HG03520 (cell line): ENCODE results near the gene WDFY2.

Source experiments
- ATAC-seq: cut with Tn5 transposase; IDR thresholded peaks from one replicate; pipeline ENCODE4 v1.9.1; 2021; ENCODE audit warnings: mild to moderate bottlenecking, moderate library complexity; ENCODE audit not compliant: unreplicated experiment

The WDFY2 gene

DNA sequence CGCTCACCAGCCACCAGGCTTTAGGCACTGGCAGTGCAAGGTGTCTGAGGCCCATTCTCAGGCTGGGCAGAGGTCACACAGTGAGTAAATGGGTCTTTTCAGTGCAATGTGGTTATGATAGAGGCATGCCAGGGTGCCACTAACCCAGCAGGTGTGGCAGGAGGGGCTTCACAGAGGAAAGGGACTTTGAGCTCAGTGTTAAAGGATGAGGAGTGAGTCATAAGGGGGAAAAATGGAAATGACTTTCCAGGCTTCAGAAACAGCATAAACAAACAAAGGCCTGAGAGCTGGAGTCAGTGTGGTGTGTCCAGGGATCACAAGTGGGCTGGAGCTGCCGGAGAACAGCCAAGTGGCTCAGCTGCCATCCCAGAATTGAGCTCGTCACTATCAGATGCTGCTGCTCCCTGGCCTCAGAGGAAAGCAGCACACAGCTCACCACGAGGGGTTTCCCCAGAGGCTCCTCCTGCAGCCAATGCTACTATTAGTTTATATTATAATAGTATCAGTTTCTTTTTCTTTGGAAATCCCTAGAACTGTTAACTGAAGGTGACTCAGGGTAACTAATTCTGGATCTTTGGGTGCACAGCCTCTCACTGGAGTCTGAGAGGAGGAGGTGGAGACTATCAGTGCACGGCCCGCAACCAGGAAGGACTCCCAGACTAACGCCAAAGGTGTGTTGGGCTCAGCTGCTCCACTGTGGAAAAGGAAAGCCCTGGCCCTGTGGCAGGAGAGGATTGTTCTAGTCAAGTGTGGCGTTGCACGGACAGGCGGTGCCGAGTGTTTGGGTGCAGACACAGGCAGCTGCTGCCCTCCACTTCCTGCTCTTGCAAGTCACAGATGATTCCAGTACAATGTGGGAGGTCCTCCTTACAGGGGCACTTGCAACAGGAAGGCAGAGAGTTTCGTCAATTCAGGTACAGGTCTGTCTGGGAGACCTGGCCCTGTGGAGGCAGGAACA is 180.2 kb downstream of the WDFY2 start:
- peak; percentile 84 for ATAC-seq

- no peak for ATAC-seq
These were observed 180.9 kb downstream of the WDFY2 start for GRCh38 chr13:51765142-51765515.

- no peak for ATAC-seq
These were observed 182.8 kb downstream of the WDFY2 start for GRCh38 chr13:51767100-51767499.

DNA sequence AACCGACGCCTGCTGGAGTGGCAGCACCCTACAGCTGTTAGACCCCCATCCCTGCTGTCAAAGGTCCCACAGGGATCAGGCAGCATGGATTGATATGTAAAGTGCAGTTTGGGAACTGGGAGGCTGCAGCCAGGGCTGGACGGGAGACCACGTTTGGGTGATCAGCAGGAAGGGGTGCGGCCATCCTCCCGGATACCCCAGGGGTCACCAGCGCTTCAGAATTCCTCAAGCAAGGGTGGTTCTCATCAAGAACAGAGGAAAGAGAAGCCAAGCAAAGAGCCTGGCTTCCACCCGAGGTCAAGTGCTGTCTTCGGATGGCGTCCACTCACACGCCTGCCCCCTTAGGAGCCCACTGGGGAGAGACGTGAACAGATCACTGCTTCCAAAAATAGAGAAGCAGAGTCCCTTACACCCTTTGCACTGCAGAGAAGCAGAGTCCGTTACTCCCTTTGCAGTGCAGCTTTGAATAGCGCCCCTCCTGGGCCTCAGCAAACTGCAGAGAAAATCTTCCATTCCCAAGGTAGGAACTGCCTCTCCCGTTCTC is 184.2 kb downstream of the WDFY2 start:
- no peak for ATAC-seq

DNA sequence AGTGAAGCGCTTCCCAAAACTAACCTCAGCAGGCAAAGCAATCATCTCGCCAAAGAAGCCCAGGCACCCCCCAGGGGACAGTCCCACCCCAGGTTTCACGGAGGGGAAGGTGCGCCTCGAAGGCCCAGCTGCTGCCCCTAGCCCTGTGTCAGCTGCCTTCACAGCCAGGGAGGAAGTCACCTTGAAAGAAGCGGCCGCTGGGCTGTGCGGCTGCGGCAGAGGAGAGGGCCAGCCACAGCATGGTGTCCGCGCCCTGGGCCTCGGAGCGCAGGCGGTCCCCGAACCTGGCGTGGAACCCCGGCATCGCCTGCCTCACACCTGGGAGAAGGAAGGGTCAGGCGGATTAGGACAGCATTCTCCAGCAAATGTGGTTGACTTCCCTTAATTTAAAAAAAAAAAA is 184.7 kb downstream of the WDFY2 start:
- ATAC-seq, result no peak

GRCh38 chr13:51769455-51770127 is 185.3 kb downstream of the WDFY2 start:
- no peak for ATAC-seq

- no peak for ATAC-seq
These were observed 185.9 kb downstream of the WDFY2 start for GRCh38 chr13:51770160-51770559.

DNA sequence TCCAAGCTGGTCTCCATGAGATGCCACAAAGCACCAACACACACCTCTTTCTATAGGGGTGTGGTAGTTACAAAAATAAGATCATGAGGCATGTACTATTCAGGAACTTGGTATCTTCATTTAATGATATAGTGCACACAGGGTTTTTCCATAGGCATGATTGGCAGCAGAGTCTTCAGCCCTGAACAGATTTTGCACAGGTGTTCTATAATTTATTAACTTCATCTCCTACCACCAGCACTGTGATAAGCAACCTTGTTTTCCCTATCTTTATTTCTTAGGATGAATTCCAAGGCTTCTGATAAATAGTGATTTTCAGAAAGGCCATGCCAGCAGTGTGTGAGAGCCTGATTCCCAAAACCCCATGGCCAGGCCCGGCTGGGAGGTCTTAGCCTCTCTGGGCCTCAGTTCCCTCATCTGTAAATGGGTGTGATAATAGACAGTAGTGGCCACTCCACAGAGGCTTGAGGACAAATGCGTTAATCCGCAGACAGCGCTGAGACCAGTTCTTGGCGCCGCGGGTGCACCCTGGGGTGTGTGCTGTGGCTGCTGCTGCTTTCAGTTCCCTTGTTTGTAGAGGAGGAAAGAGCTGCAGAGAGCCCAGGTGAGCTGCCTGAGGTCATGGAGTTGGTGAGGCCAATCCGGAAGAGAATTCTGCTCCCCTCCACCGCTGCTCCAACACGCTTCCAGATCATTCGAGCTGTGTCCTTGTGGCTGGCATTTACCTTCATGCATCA is 186.6 kb downstream of the WDFY2 start:
- no peak for ATAC-seq

DNA sequence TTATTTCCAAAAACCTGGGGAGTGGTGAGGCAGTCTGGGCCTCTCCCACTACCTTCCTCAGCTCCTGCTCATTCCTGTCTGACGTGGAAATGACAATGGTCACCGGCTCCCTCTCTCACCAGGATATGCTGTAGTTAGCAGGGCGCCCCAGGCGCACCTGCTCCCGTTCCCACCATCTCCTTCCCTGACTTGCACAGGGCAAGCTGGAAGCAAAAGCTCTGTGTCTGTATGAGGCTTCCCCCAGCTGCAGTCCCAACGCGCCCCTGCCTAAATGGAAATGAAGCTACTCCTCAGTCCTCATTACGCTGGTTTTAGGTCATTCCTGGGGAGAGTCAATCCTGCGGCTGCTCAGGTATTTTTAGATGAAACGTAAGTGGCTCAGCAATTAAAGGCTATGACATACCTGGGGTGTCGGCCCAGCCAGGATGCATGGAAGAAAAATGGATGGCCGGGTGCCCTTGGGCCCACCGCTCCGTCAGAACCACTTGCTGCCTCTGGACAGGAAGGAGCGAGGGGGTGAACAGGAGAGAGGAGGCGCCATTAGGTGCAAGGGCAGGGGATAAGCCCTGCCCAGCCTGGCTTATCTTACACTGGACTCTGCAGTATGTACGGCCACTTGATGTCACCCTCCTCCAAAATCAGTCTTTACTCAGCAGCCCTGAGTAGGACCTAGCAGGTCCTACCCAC is 187.3 kb downstream of the WDFY2 start:
- ATAC-seq, result no peak

DNA sequence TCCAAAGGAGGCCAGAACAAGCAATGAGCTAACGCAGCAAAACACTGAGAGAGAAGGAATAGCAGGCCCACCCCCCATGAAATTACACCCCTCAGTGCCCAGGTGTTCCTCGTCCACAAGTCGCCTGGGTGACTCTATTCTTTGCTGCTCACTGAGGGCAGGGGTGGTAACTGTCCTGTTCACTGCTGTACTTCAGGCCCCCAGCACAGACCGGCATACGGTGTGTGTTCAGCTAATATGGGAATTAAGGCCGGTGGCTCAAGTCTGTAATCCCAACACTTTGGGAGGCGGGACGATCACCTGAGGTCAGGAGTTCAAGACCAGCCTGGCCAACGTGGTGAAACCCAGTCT is 187.8 kb downstream of the WDFY2 start:
- no peak for ATAC-seq

GRCh38 chr13:51772781-51773180 is 188.5 kb downstream of the WDFY2 start:
- ATAC-seq, result no peak

DNA sequence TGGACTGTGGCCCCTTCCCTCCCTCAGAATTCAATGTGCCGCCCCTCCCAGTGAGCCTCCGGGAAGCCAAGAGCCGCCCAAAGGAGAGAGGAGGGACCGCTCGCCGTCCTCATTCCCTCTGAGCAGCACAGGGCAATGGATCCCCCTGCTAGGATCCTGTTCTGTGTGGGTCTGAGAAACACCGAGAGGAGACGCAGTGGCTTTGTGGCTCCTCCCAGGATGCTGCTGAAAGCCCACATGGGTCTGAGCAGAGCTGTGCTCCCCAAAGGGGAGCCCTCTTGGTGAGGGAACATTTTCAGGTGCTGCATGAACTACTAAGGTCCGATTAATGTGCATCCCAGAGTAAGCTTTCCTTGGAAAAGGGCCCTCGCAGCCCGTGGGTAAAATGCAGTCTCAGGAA is 189.3 kb downstream of the WDFY2 start:
- ATAC-seq, result no peak

DNA sequence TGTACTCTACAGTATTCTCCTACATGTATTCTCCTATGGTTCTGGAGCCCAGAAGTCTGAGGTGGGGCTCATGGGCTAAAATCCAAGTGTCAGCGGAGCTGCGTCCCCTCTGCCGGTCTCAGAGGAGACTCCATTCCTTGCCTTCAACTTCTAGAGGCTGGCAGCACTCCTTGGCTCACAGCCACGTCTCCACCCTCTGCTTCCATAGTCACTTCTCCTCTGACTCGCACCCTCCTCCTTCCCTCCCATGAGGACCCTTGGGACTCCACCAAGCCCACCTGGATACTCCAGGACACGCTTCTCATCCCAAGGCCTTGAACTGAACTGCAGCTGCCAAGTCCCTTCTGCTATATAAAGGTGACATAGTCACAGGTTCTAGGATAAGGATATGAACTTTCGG is 191.9 kb downstream of the WDFY2 start:
- no peak for ATAC-seq

- ATAC-seq, result no peak
These were observed 193.7 kb downstream of the WDFY2 start for GRCh38 chr13:51777921-51778320.

GRCh38 chr13:51778392-51778791 is 194.1 kb downstream of the WDFY2 start:
- no peak for ATAC-seq

- ATAC-seq, result no peak
These were observed 195.8 kb downstream of the WDFY2 start for GRCh38 chr13:51780099-51780498.

DNA sequence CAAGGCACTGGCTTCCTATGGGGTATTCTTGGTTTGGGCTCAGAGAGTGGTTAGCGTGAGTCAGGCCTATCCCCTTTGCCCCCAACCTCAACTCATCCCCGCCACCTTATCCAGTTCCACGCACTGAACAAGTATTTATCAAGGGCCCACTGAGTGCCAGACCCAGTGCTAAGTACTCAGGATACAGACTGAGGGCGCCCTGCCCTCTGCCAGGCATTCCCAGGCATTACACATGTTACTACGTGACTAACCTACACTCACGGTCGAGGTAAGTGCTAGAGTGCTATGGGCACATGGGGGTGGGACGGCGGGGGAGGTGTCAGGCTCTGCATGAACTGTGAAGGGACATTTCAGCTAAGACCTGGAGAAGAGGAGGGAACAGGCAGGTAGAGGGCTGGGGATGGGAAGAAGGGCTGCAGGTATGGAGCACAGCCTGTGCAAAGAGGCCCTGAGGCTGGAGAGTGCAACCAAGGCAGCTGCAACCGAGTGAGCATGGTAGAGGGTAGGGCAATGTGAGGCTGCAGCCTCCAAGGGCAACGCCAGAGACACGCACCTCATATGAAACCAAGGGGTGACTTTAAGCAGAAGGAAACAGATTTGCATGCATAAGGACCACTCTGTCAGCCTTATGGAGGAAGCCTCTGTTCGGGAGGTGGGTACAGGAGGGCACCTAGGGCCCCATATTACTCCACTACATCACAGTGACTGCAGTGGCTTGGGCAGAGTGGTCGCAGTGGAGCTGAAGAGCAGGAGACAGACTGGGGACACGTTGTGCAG is 197.2 kb downstream of the WDFY2 start:
- ATAC-seq, result no peak

GRCh38 chr13:51782026-51782710 is 197.9 kb downstream of the WDFY2 start:
- no peak for ATAC-seq

GRCh38 chr13:51783428-51784094 is 199.3 kb downstream of the WDFY2 start:
- ATAC-seq, result no peak
